ENCODE results near the gene HHAT. TPM values are rescaled to one million over a fixed set of nuclear protein-coding genes. Genes with fewer than 3 reads are reported as not detected.
"Not testable (repeated sequence)": the region's sequence is repeated elsewhere in the genome, so short reads cannot be mapped to it uniquely, and the experiment has no call there.

The HHAT gene
- total RNA-seq, 2 experiments from 2014 or later, result 3.6 to 3.9 TPM

DNA sequence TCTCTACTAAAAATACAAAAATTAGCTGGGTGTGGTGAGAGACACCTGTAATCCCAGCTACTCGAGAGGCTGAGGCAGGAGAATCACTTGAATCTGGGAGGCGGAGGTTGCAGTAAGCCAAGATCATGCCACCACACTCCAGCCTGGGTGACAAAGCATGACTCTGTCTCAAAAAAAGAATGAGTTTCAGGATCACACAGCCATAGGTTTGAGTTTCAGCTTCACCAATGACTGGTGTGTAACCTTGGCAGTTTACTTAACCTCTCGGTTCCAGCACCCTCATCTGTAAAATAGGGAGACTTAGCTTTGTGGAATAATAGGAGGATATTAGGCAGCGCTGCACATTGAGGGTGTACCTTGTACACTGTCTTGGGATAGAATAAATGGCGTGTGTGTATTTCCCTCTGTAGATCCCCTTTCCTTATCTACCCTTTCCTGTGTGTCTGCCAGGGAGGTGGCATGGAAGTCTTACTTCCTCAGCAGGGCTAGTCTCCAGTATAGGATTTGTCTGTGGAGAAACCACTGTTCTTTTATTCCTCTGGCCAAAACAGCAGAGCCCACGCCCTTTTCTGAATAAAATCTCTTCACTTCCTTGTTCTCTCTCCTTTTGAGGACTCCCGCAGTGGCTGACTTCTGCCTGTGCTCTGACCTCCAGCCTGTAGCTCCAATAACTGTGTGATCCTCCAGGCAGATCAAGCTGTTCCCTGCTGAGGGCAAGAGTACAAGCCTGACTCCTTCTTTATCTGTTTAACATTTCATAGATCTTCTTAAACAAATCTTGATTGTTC, 90.4 kb downstream of the HHAT start:
- Mint-ChIP-seq H3K36me3 (ENCODE audit: low read depth) (no peaks in the 10 kb centered on the region), H3K27ac (no peak overlapping the region), H3K27me3 (ENCODE audit: low read depth) (no peaks in the 10 kb centered on the region), H3K4me3 (no peak overlapping the region), H3K4me1 (ENCODE audit: low read depth) (no peaks in the 10 kb centered on the region), H3K9me3 (peaks cover 4% of the 10 kb centered on the region)
- intact Hi-C loops (cut with micrococcal nuclease), result no loop called here
- DNase-seq, result no peak
- CTCF ChIA-PET, result interaction anchor here (1.0 to 2.1 kb wide), 2 partner anchors 12 to 171 kb away, joined by 3 to 8 read pairs; no protein-coding TSS in a partner anchor

DNA sequence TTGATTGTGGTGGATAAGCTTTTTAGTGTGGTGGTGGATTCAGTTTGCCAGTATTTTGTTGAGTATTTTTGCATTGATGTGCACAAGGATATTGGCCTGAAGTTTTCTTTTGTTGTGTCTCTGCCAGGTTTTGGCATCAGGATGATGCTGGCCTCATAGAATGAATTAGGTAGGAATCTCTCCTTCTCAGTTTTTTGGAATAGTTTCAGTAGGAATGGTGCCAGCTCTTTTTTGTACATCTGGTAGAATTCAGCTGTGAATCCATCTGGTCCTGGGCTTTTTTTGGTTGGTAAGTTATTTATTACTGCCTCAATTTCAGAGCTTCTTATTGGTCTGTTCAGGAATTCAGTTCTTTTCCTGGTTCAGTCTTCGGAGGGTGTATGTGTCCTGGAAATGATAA, 98.0 kb downstream of the HHAT start:
- intact Hi-C loops (cut with micrococcal nuclease); DNase-seq; H3K27me3 Mint-ChIP-seq (ENCODE audit: low read depth); H3K4me1 Mint-ChIP-seq (ENCODE audit: low read depth); H3K9me3 Mint-ChIP-seq; H3K4me3 Mint-ChIP-seq; H3K27ac Mint-ChIP-seq; H3K36me3 Mint-ChIP-seq (ENCODE audit: low read depth): not testable (repeated sequence)
- CTCF ChIA-PET, result interaction anchor here (0.6 kb wide), 1 partner anchor 722 kb away, joined by 3 read pairs; no protein-coding TSS in a partner anchor

DNA sequence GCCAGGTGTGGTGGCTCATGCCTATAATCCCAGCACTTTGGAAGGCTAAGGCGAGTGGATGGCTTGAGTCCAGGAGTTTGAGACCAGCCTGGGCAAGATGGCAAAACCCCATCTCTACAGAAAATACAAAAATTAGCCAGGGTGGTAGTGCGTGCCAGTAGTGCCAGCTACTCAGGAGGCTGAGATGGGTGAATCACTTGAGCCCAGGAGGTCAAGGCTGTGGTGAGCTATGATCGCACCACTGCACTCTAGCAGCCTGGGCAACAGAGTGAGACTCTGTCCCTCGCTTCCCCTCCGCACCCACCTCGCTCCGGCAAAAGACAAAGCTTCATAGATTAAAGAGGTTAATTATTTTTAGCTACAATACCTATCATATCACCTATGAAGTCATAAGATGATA, 100.0 kb downstream of the HHAT start:
- Mint-ChIP-seq H3K4me1 (ENCODE audit: low read depth) (no peaks in the 10 kb centered on the region), H3K9me3 (peaks cover under 1% of the 10 kb centered on the region), H3K27ac (no peak overlapping the region), H3K27me3 (ENCODE audit: low read depth) (no peaks in the 10 kb centered on the region), H3K36me3 (ENCODE audit: low read depth) (peaks cover 2% of the 10 kb centered on the region), H3K4me3 (no peak overlapping the region)
- intact Hi-C loops (cut with micrococcal nuclease), result no loop called here
- CTCF ChIA-PET, result interaction anchor here (1.0 kb wide), 1 partner anchor 18 kb away, joined by 4 read pairs; no protein-coding TSS in a partner anchor
- no peak for DNase-seq

DNA sequence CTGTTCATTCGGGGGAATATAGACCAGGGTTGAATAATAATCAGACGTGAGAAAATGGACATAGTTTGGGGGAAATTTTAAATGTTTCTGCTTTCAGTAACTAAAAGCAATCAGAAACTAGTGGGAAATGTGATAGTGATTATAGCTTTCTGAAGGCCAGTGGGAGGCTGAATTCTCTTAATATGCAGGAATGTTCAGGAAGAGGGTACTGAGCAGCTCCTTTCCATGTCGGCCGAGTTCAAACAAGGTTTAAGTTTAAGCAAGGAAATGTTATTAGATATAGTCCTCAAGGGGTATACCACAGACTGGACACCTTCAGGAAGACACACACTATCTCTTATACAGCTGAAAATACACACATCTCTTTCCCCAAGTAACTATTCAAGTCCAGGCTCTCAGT, 105.5 kb downstream of the HHAT start:
- intact Hi-C loops (cut with micrococcal nuclease), result no loop called here
- CTCF ChIA-PET, result interaction anchor here (0.5 kb wide), 1 partner anchor 96 kb away, joined by 3 read pairs; no protein-coding TSS in a partner anchor
- Mint-ChIP-seq H3K27me3 (ENCODE audit: low read depth) (no peaks in the 10 kb centered on the region), H3K36me3 (ENCODE audit: low read depth) (peaks cover 2% of the 10 kb centered on the region), H3K4me1 (ENCODE audit: low read depth) (no peaks in the 10 kb centered on the region), H3K9me3 (no peaks in the 10 kb centered on the region), H3K27ac (no peak overlapping the region), H3K4me3 (no peak overlapping the region)
- no peak for DNase-seq

DNA sequence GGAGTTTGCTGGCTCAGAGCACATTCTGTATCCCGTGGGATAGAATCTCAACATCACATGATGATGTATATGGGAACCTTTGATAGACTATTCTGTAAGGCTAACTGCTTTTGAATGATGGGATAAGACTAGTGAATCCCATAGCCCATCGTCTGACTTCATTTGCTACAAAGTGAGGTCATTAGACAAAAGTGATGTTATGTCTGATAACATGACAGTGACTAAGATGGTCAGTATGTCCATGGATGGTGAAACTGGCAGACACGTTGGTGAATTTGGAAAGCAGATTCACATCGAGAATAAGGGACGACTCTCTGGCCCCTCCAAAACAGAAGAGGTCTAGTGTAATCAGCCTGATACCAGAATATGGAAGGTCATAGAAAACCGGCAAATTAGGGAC, 108.4 kb downstream of the HHAT start:
- H3K36me3 Mint-ChIP-seq (ENCODE audit: low read depth), result peaks cover 1% of the 10 kb centered on the region
- CTCF ChIA-PET, result no interaction called here
- H3K4me1 Mint-ChIP-seq (ENCODE audit: low read depth), result no peaks in the 10 kb centered on the region
- no peak overlapping the region for H3K27ac Mint-ChIP-seq
- no peak for DNase-seq
- no peaks in the 10 kb centered on the region for H3K9me3 Mint-ChIP-seq
- no peak overlapping the region for H3K4me3 Mint-ChIP-seq
- intact Hi-C loops (cut with micrococcal nuclease), result no loop called here
- H3K27me3 Mint-ChIP-seq (ENCODE audit: low read depth), result no peaks in the 10 kb centered on the region

DNA sequence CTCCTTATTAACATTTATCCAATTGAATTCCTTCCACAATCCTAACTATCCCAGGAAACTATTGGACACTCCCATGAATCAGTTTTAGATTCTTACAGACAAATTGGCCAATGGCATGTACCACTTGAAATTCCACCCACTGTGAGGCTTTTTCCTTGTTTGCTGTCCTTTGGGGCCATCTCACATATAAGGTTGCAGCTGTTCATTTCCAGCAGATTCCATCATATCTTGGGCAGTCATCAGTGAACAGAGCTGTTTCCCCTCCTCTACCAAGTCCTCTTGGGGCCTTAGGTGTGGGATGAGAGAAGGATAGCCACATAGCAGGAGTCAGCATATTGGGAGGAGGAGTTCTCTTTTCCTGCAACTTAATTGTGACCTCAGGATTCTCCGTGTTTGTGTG, 109.1 kb downstream of the HHAT start:
- Mint-ChIP-seq H3K9me3 (no peaks in the 10 kb centered on the region), H3K36me3 (ENCODE audit: low read depth) (no peaks in the 10 kb centered on the region), H3K27me3 (ENCODE audit: low read depth) (no peaks in the 10 kb centered on the region), H3K4me3 (no peak overlapping the region), H3K27ac (no peak overlapping the region), H3K4me1 (ENCODE audit: low read depth) (no peaks in the 10 kb centered on the region)
- no peak for DNase-seq
- intact Hi-C loops (cut with micrococcal nuclease), result no loop called here
- CTCF ChIA-PET, result no interaction called here

DNA sequence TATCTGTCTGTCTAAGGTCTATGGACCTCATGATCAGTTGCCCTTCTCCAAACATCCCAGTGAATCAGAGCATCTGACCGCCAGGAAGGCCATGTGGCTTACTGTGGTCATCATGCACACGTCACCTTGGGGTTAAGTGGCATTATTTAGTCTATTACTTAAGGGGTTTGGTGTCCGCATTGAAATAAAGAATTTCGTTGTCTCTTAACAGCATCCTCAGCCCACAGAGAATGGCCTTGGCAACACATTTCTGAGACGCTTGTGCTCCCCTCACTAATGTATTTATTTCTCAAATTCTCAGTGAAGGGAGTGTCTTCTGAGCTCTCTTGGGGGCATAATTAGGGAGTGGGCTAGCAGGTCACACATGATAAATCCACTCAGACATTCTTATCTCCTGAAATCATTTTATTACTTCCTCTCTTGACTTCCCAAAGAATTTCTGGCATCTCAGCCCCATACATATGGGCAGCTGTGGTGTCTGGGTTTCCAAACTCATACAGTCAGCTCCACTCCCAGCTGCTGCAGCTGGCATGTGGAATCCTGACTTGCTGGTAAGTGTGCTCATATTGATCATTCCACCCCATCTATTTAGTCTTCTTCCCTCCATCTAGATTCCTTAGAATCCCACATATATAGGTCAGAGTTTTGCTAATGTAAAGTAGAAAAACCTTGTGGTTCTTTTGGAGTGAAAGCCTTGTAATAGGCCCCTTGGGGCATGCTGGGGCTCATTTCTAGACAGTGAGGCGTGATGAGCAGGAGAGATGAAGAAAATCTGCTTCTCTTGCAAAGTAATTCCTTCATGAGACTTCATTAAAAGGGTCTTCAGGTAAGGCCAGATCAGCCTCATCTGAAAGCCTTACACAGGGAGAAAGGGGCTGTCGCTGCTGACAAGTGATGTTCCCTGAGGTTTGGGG, 110.5 kb downstream of the HHAT start:
- CTCF ChIA-PET, result interaction anchor here (1.0 to 1.4 kb wide), 2 partner anchors 9 kb away, joined by 3 to 4 read pairs; no protein-coding TSS in a partner anchor

DNA sequence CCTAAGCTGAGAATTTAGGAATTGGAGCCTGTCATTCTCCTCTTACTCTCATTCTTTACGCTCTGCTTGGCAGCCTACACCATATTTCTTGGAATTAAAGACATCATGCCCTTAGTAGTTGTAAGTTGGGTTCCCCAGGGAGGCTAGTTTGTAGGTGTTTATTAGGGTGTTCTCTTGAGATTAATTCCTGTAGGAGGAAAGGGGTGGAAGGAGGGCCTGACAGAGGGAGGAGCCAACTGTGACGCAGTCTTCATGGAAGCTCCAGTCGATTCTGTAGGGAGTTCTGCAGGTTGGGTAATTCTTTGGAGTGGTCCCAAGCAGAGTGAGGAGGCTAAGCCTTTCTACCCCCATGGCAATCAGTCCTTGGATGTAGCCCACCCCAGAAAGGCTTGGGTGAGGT, 111.4 kb downstream of the HHAT start:
- H3K27me3 Mint-ChIP-seq (ENCODE audit: low read depth), result no peaks in the 10 kb centered on the region
- intact Hi-C loops (cut with micrococcal nuclease), result no loop called here
- H3K36me3 Mint-ChIP-seq (ENCODE audit: low read depth), result no peaks in the 10 kb centered on the region
- no peak overlapping the region for H3K4me3 Mint-ChIP-seq
- CTCF ChIA-PET, result interaction anchor here (0.8 to 1.4 kb wide), 3 partner anchors 8 to 694 kb away, joined by 3 to 4 read pairs (median 4); partner anchors contain the start of gene KCNH1
- peaks cover 3% of the 10 kb centered on the region for H3K4me1 Mint-ChIP-seq (ENCODE audit: low read depth)
- no peak for DNase-seq
- no peak overlapping the region for H3K27ac Mint-ChIP-seq
- H3K9me3 Mint-ChIP-seq, result no peaks in the 10 kb centered on the region

More for the DNA sequence above, 110.5 kb downstream of the HHAT start:
- no peaks in the 10 kb centered on the region for H3K9me3 Mint-ChIP-seq
- intact Hi-C loops (cut with micrococcal nuclease), result no loop called here
- H3K4me3 Mint-ChIP-seq, result no peak overlapping the region
- H3K36me3 Mint-ChIP-seq (ENCODE audit: low read depth), result no peaks in the 10 kb centered on the region
- no peak for DNase-seq
- no peak overlapping the region for H3K27ac Mint-ChIP-seq
- H3K4me1 Mint-ChIP-seq (ENCODE audit: low read depth), result no peaks in the 10 kb centered on the region
- H3K27me3 Mint-ChIP-seq (ENCODE audit: low read depth), result no peaks in the 10 kb centered on the region

DNA sequence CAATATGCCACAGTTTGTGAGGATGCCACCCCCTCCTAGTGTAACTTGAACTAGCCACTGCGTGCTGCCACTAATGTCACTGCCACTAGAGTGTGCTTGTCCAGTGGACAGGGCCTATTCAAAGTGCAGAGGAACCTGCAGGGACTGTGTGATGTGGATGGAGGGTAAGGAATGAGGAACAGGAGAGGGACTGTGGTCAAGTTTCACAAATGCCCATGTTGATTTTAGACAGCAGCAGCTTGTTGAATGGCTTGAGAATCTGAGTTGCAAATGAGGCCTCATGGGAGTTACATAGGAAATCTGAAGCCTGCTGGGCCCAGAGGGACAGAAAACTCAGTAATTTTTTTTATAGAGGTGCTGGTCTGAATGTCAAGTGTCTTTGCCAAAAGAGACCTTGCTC, 112.3 kb downstream of the HHAT start:
- Mint-ChIP-seq H3K36me3 (ENCODE audit: low read depth) (no peaks in the 10 kb centered on the region), H3K27ac (no peak overlapping the region), H3K9me3 (no peaks in the 10 kb centered on the region), H3K4me1 (ENCODE audit: low read depth) (peaks cover 11% of the 10 kb centered on the region), H3K4me3 (no peak overlapping the region), H3K27me3 (ENCODE audit: low read depth) (no peaks in the 10 kb centered on the region)
- intact Hi-C loops (cut with micrococcal nuclease), result no loop called here
- CTCF ChIA-PET, result no interaction called here
- no peak for DNase-seq

DNA sequence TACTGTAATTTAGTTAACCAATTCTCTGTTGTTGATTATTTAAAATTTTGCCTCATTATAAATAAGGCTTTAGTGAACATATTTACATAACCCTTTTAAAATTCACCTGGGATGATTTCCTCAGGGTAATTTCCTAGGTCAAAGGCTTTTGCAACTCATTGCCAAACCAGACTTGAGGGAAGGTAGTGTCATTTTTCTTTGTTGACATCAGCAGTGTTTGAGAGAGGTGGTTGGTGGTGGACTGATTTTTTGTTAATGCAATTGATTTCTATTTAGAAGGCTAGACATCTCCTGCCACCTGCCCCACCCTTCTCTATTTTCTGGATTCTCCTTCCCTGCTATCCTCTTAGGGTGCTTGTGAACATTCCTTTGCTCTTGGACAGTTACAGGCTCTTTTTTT, 116.8 kb downstream of the HHAT start:
- H3K4me1 Mint-ChIP-seq (ENCODE audit: low read depth), result peaks cover 31% of the 10 kb centered on the region
- CTCF ChIA-PET, result interaction anchor here (1.5 to 5.6 kb wide), 2 partner anchors 113 to 688 kb away, joined by 10 to 55 read pairs; partner anchors contain the start of gene KCNH1
- H3K27me3 Mint-ChIP-seq (ENCODE audit: low read depth), result peaks cover 7% of the 10 kb centered on the region
- intact Hi-C loops (cut with micrococcal nuclease), result loop anchor here (1.0 to 5.0 kb wide), 12 partner anchors 33 to 1132 kb away; partner anchors contain the start of genes RCOR3, SLC30A1 and UTP25
- H3K36me3 Mint-ChIP-seq (ENCODE audit: low read depth), result no peaks in the 10 kb centered on the region
- H3K4me3 Mint-ChIP-seq, result no peak overlapping the region
- peak overlapping the region; percentile 89 for H3K27ac Mint-ChIP-seq
- no peaks in the 10 kb centered on the region for H3K9me3 Mint-ChIP-seq
- DNase-seq, result no peak

DNA sequence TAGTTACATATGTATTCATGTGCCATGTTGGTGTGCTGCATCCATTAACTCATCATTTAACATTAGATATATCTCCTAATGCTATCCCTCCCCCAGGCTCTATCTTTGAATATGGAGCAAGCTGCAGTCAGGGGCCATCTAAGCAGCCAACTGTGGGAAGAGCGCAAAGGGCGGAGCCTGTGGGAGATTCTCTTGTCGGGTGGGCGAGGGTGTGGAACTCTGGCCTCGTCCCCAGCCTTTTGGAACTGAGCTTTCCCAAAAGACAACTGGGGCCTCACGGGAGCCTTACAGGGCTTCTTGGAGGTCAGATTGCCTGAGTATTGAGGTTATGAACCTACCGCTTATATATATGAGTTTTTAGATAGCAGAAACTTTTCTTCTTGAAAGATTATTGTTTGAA, 117.2 kb downstream of the HHAT start:
- H3K4me1 Mint-ChIP-seq (ENCODE audit: low read depth), result peaks cover 31% of the 10 kb centered on the region

DNA sequence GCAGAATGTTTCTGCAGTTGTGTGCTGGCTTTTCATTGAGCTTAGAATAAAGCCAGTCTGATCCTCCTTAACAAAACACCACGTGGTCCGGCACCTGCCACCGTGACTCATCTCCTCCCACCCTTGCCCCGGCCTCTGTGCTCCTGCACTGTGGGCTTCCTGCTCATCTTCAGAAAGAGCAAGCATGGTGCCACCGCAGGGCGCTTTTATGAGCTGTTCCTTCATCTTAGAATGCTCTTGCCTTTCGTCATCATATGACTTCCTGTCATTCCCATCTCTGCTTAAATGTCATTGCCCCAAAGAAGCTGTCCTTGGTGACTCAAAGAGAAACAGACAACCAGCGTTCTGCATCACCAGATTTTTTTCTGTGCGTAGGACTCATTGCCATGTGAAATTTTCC, 117.8 kb downstream of the HHAT start:
- intact Hi-C loops (cut with micrococcal nuclease), result loop anchor here (5.0 kb wide), 9 partner anchors 241 to 1131 kb away; partner anchors contain the start of genes RCOR3, SLC30A1 and UTP25
- CTCF ChIA-PET, result interaction anchor here (0.7 to 5.6 kb wide), 17 partner anchors 10 to 687 kb away, joined by 3 to 55 read pairs (median 4); partner anchors contain the start of gene KCNH1
- no peaks in the 10 kb centered on the region for H3K9me3 Mint-ChIP-seq
- DNase-seq, result peak; percentile 97
- H3K36me3 Mint-ChIP-seq (ENCODE audit: low read depth), result no peaks in the 10 kb centered on the region
- peaks cover 7% of the 10 kb centered on the region for H3K27me3 Mint-ChIP-seq (ENCODE audit: low read depth)
- H3K4me3 Mint-ChIP-seq, result peak overlapping the region; percentile 36
- peak overlapping the region; percentile 89 for H3K27ac Mint-ChIP-seq
- peaks cover 31% of the 10 kb centered on the region for H3K4me1 Mint-ChIP-seq (ENCODE audit: low read depth)

More for the DNA sequence above, 117.2 kb downstream of the HHAT start:
- Mint-ChIP-seq H3K27me3 (ENCODE audit: low read depth) (peaks cover 7% of the 10 kb centered on the region), H3K36me3 (ENCODE audit: low read depth) (no peaks in the 10 kb centered on the region), H3K27ac (peak overlapping the region; percentile 89), H3K4me3 (no peak overlapping the region), H3K9me3 (no peaks in the 10 kb centered on the region)
- CTCF ChIA-PET, result interaction anchor here (1.0 to 5.6 kb wide), 9 partner anchors 15 to 688 kb away, joined by 3 to 55 read pairs (median 11); partner anchors contain the start of gene KCNH1
- intact Hi-C loops (cut with micrococcal nuclease), result loop anchor here (1.0 to 5.0 kb wide), 12 partner anchors 34 to 1131 kb away; partner anchors contain the start of genes RCOR3, SLC30A1 and UTP25
- DNase-seq, result no peak
